Esophagus squamous epithelium (tissue), 5 donors: ENCODE results near the gene ANKRD44. TPM values are rescaled to one million over a fixed set of nuclear protein-coding genes. Genes with fewer than 3 reads are reported as not detected.

ENCODE experiments used
- DNase-seq: peaks from one replicate; lab custom pipeline; 2025; lab: John Stamatoyannopoulos, UW
- H3K27ac ChIP-seq, 4 donors: fragments of 200-600 bp; sonication (generic); one replicate each; pipeline ENCODE4 v1.5.1; 2016 to 2019; ENCODE audit warnings: mild to moderate bottlenecking in 1 of 4
- H3K27me3 ChIP-seq, 4 donors: fragments of 200-600 bp; sonication (generic); 1 replicate in 3 of 4; 2 replicates in 1 of 4; pipeline versions ENCODE4 v1.5.1 to v1.6.0; 2017 to 2021; ENCODE audit warnings: antibody characterized with exemption in 1 of 4
- H3K36me3 ChIP-seq, 3 donors: fragments of 200-600 bp; sonication (generic); one replicate each; pipeline ENCODE4 v1.5.1; 2016 to 2019
- H3K4me1 ChIP-seq, 3 donors: fragments of 200-600 bp; sonication (generic); one replicate each; pipeline ENCODE4 v1.5.1; 2017 to 2019
- H3K4me3 ChIP-seq, 4 donors: fragments of 200-600 bp; sonication (generic); 1 replicate in 3 of 4; 2 replicates in 1 of 4; pipeline ENCODE4 v1.5.1; 2016 to 2019; ENCODE audit warnings: mild to moderate bottlenecking in 2 of 4, moderate library complexity in 1 of 4
- H3K9me3 ChIP-seq, 3 donors: fragments of 200-600 bp; sonication (generic); one replicate each; pipeline ENCODE4 v1.5.1; 2016 to 2019
- POLR2A ChIP-seq, 4 donors: fragments of 450-650 bp; IDR thresholded peaks; one replicate each; pipeline ENCODE4 v1.6.1; 2017; ENCODE audit warnings: antibody characterized with exemption in 4 of 4, mild to moderate bottlenecking in 4 of 4, moderate library complexity in 3 of 4
- WGBS, 2 donors: methylation state at CpG; one replicate each; pipeline ENCODE4 v1.1.5; 2018; 5-methylcytosine and 5-hydroxymethylcytosine counted together
- intact Hi-C: fragments of 100-400 bp; cut with DNase I; formaldehyde crosslinking; loops from one replicate; pipeline ENCODE4 v1.15.0; 2022
- total RNA-seq, 4 donors: library from RNA; depleted of rRNA; stranded (reverse); fragments of >200 nt; gene quantifications; one replicate each; pipeline ENCODE4 v1.1.0, GENCODE V29; 2016
- TF ChIP-seq, protein P1 (sequence below), 6 experiments: fragments of 450-650 bp in 4 of 6; fragments of 200-600 bp in 2 of 6; sonication (generic) in 2 of 6; IDR thresholded peaks; one replicate each; pipeline ENCODE4 v1.5.1; 2016 to 2019; ENCODE audit warnings: antibody characterized with exemption in 6 of 6, mild to moderate bottlenecking in 4 of 6, moderate library complexity in 4 of 6
- donor health status: DM: yes; HTN: yes; CAD: no.

Gene ANKRD44
- total RNA-seq, 4 donors from 2014 or later = 4.5 to 54.0 (median 11.4) TPM

DNA sequence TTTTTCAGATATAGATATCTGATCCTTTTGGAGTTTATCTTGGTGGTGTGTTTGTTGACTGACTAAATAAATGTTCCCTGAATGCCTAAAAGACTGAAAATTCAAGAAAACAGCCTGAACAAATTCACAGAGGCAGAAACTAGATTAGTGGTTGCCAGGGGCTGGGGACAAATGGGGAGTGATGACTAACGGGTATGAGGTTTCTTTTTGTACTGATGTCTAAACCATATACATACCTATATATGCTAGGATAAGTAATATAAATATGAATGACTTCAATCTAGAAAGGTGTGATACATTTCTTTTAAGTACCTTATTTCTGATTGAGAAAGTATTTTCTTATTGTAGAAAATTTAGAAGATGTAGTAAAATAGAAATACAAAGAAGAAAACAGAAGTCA is 207.2 kb downstream of the ANKRD44 start:
- H3K4me3 ChIP-seq = no peak overlapping the region
- H3K27me3 ChIP-seq = no peaks in the 10 kb centered on the region
- 96% methylated on average over 1 of the region's 1 CpG for WGBS, 2 donors
- peaks cover 0 to 13% (median 5%) of the 10 kb centered on the region in 3 donors for H3K4me1 ChIP-seq
- no peak for TF ChIP-seq POLR2A (IDR thresholded peaks at IDR 0.05)
- TF ChIP-seq, protein P1, sequence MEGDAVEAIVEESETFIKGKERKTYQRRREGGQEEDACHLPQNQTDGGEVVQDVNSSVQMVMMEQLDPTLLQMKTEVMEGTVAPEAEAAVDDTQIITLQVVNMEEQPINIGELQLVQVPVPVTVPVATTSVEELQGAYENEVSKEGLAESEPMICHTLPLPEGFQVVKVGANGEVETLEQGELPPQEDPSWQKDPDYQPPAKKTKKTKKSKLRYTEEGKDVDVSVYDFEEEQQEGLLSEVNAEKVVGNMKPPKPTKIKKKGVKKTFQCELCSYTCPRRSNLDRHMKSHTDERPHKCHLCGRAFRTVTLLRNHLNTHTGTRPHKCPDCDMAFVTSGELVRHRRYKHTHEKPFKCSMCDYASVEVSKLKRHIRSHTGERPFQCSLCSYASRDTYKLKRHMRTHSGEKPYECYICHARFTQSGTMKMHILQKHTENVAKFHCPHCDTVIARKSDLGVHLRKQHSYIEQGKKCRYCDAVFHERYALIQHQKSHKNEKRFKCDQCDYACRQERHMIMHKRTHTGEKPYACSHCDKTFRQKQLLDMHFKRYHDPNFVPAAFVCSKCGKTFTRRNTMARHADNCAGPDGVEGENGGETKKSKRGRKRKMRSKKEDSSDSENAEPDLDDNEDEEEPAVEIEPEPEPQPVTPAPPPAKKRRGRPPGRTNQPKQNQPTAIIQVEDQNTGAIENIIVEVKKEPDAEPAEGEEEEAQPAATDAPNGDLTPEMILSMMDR (IDR thresholded peaks at IDR 0.05) = no peak
- H3K36me3 ChIP-seq = no peaks in the 10 kb centered on the region
- no peak overlapping the region for H3K27ac ChIP-seq
- DNase-seq = no peak
- intact Hi-C loops = no loop called here
- no peaks in the 10 kb centered on the region for H3K9me3 ChIP-seq

DNA sequence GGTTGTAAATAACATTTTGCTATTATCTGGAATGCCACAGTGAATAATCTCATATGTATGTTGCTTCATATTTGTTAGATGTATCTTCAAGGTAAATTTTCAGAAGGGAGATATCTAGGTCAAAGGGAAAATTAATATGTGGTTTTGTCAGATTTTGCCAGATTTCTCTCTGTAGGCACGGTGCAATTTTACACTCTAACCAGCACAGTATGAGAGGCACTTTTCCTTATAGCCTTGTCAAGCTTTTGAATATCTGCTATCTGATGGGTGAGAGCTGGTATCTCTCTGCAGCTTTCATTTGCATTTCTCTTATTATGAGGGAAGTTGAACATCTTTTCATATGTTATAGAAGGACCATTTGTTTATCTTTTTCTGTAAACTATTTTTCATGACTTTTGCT is 208.3 kb downstream of the ANKRD44 start:
- intact Hi-C loops = no loop called here
- TF ChIP-seq POLR2A (IDR thresholded peaks at IDR 0.05) = no peak
- TF ChIP-seq, protein P1 (IDR thresholded peaks at IDR 0.05) = no peak

DNA sequence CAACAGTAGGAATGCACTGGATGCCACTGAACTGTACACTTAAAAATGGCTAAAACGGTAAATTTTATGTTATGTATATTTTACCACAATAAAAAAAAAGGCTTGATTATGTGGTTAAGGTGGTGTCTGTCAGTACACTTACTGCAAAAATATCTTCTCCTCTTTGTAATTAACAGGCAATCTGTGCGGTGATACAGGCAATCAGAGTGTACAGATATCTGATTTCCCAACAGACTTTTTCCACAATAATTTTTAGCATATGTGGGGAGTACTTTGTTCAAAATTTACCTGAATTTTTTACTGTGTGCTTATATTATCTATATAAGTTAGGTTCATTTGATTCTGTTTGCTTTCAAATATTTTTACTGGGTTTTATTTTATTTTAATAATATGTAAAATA is 209.1 kb downstream of the ANKRD44 start:
- no peak for TF ChIP-seq POLR2A (IDR thresholded peaks at IDR 0.05)
- TF ChIP-seq, protein P1 (IDR thresholded peaks at IDR 0.05) = no peak
- no peak for DNase-seq
- Histone ChIP-seq H3K27me3 (no peaks in the 10 kb centered on the region), H3K4me3 (no peak overlapping the region), H3K36me3 (no peaks in the 10 kb centered on the region), H3K27ac (no peak overlapping the region), H3K4me1 (no peaks in the 10 kb centered on the region), H3K9me3 (no peaks in the 10 kb centered on the region)
- 87 to 92% methylated on average over 2 of the region's 2 CpGs for WGBS, 2 donors
- intact Hi-C loops = no loop called here

More for the DNA sequence above, 208.3 kb downstream of the ANKRD44 start:
- H3K9me3 ChIP-seq = no peaks in the 10 kb centered on the region
- H3K27me3 ChIP-seq = no peaks in the 10 kb centered on the region
- no peak overlapping the region for H3K4me3 ChIP-seq
- H3K36me3 ChIP-seq = no peaks in the 10 kb centered on the region
- 65 to 82% methylated on average over 1 of the region's 1 CpG for WGBS, 2 donors
- H3K27ac ChIP-seq = no peak overlapping the region
- no peak for DNase-seq
- H3K4me1 ChIP-seq = peaks cover 0 to 4% (median 2%) of the 10 kb centered on the region in 3 donors

DNA sequence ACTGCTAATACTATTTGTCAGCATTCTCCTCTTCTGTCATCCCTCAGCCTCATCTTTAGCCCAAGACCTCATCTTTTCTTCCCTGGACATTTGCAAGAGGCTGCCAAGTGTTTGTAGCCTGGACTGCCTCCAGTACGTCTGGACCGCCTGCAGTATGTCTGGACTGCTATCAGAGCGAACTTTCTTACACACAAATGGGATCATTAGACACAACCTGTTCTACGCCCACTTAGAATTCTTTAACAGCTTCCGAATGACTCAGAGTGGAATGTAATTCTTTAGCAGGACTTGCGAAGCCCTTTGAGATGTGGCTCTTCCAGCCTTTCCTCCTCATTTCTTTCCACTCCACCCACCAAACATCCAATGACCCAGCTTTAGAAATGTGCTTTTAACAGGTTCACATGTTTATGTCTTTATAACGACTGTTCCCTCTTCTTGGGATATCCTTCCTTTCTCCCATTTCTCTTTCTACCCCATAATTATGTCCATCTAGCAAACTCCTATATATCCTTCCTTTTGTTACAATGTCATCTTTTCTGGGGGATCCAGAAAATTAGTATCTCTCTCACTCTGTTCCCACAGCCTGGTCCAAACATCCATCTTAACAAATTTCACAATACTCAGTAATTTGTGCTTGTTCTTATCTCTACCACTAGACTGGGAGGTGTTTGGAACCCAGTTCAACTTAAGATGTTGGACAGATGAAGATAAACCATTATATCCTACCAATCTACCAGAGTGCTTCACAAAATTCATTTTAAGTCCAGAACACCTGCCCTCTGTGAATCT is 212.8 kb downstream of the ANKRD44 start:
- intact Hi-C loops = no loop called here
- H3K36me3 ChIP-seq = no peaks in the 10 kb centered on the region
- H3K27ac ChIP-seq = peak overlapping the region in 1 of 4 donors; percentile 42
- TF ChIP-seq POLR2A (IDR thresholded peaks at IDR 0.05) = no peak
- TF ChIP-seq, protein P1 (IDR thresholded peaks at IDR 0.05) = no peak
- 43 to 75% methylated on average over 5 to 7 of the region's 7 CpGs for WGBS, 2 donors
- H3K4me1 ChIP-seq = no peaks in the 10 kb centered on the region
- DNase-seq = no peak
- H3K4me3 ChIP-seq = no peak overlapping the region
- H3K27me3 ChIP-seq = no peaks in the 10 kb centered on the region
- H3K9me3 ChIP-seq = no peaks in the 10 kb centered on the region

DNA sequence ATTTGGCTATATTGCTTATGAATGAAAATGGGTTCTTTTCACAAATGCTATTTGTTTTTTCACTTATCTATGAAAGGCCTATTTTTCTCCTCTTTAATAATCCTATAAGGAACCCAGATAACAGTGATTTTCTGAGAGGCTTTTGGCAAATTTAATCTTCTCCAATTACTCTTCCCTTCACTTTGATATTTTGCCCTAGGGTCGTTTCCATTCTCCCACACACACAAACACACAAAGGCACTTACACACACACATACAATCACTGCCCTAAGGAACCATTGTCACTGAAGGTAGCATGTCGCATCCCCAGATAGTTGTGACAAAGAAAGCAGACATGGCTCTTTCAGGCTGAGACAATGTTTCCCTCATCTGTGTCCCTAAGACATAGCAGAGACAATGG is 213.9 kb downstream of the ANKRD44 start:
- TF ChIP-seq, protein P1 (IDR thresholded peaks at IDR 0.05) = no peak
- no peak for TF ChIP-seq POLR2A (IDR thresholded peaks at IDR 0.05)
- Histone ChIP-seq H3K27ac (no peak overlapping the region), H3K27me3 (no peaks in the 10 kb centered on the region), H3K4me3 (no peak overlapping the region), H3K36me3 (no peaks in the 10 kb centered on the region), H3K9me3 (no peaks in the 10 kb centered on the region), H3K4me1 (no peaks in the 10 kb centered on the region)
- intact Hi-C loops = no loop called here
- 67 to 83% methylated on average over 2 of the region's 2 CpGs for WGBS, 2 donors
- DNase-seq = no peak
